ENCODE measurements around the gene DHX34. TPM values are rescaled to one million over a fixed set of nuclear protein-coding genes. Genes with fewer than 3 reads are reported as not detected.
"Not testable (repeated sequence)": the region's sequence is repeated elsewhere in the genome, so short reads cannot be mapped to it uniquely, and the experiment has no call there.

Gene DHX34
- total RNA-seq, 1 donor from 2014 or later, result 32.4 TPM

GRCh38 chr19:47408156-47408938, 59.2 kb downstream of the DHX34 start:
- Mint-ChIP-seq H3K9me3 (no peaks in the 10 kb centered on the region), H3K4me3 (no peak overlapping the region), H3K4me1 (peaks cover 4% of the 10 kb centered on the region), H3K27ac (ENCODE audit: unreplicated experiment) (no peak overlapping the region), H3K27me3 (ENCODE audit: low read depth) (no peaks in the 10 kb centered on the region), H3K36me3 (ENCODE audit: low read depth) (peaks cover 19% of the 10 kb centered on the region)
- TF ChIP-seq CTCF (conservative IDR thresholded peaks at IDR 0.05), result no peak
- DNase-seq (ENCODE audit: low read depth, low spot score), result no peak

GRCh38 chr19:47411101-47411500, 62.0 kb downstream of the DHX34 start:
- no peak overlapping the region for H3K27ac Mint-ChIP-seq (ENCODE audit: unreplicated experiment)
- H3K36me3 Mint-ChIP-seq (ENCODE audit: low read depth), result peaks cover 19% of the 10 kb centered on the region
- H3K27me3 Mint-ChIP-seq (ENCODE audit: low read depth), result no peaks in the 10 kb centered on the region
- TF ChIP-seq CTCF (conservative IDR thresholded peaks at IDR 0.05), result no peak
- no peaks in the 10 kb centered on the region for H3K9me3 Mint-ChIP-seq
- H3K4me1 Mint-ChIP-seq, result peaks cover 4% of the 10 kb centered on the region
- H3K4me3 Mint-ChIP-seq, result peak overlapping the region; percentile 34
- DNase-seq (ENCODE audit: low read depth, low spot score), result no peak

GRCh38 chr19:47411696-47412095, 62.6 kb downstream of the DHX34 start:
- DNase-seq (ENCODE audit: low read depth, low spot score); H3K4me1 Mint-ChIP-seq; H3K27me3 Mint-ChIP-seq (ENCODE audit: low read depth); H3K4me3 Mint-ChIP-seq; H3K27ac Mint-ChIP-seq (ENCODE audit: unreplicated experiment); H3K9me3 Mint-ChIP-seq: not testable (repeated sequence)
- H3K36me3 Mint-ChIP-seq (ENCODE audit: low read depth), result peaks cover 19% of the 10 kb centered on the region

GRCh38 chr19:47413941-47414340, 64.8 kb downstream of the DHX34 start:
- no peak for TF ChIP-seq CTCF (conservative IDR thresholded peaks at IDR 0.05)
- H3K27me3 Mint-ChIP-seq (ENCODE audit: low read depth), result peaks cover 8% of the 10 kb centered on the region
- DNase-seq (ENCODE audit: low read depth, low spot score), result no peak
- H3K4me1 Mint-ChIP-seq, result peaks cover 16% of the 10 kb centered on the region
- H3K27ac Mint-ChIP-seq (ENCODE audit: unreplicated experiment), result no peak overlapping the region
- H3K36me3 Mint-ChIP-seq (ENCODE audit: low read depth), result peaks cover 12% of the 10 kb centered on the region
- H3K9me3 Mint-ChIP-seq, result no peaks in the 10 kb centered on the region
- peak overlapping the region; percentile 60 for H3K4me3 Mint-ChIP-seq

GRCh38 chr19:47414469-47414868, 65.4 kb downstream of the DHX34 start:
- no peak for DNase-seq (ENCODE audit: low read depth, low spot score)
- Mint-ChIP-seq H3K36me3 (ENCODE audit: low read depth) (peaks cover 8% of the 10 kb centered on the region), H3K27ac (ENCODE audit: unreplicated experiment) (no peak overlapping the region), H3K9me3 (no peaks in the 10 kb centered on the region), H3K4me1 (peaks cover 16% of the 10 kb centered on the region), H3K27me3 (ENCODE audit: low read depth) (peaks cover 8% of the 10 kb centered on the region), H3K4me3 (peak overlapping the region; percentile 60)
- TF ChIP-seq CTCF (conservative IDR thresholded peaks at IDR 0.05), result no peak

- H3K27me3 Mint-ChIP-seq (ENCODE audit: low read depth), result peaks cover 12% of the 10 kb centered on the region
- no peaks in the 10 kb centered on the region for H3K9me3 Mint-ChIP-seq
- no peak overlapping the region for H3K27ac Mint-ChIP-seq (ENCODE audit: unreplicated experiment)
Observed at GRCh38 chr19:47415953-47416642, 67.0 kb downstream of the DHX34 start.

More at GRCh38 chr19:47415953-47416642, 67.0 kb downstream of the DHX34 start:
- no peak for DNase-seq (ENCODE audit: low read depth, low spot score)
- Mint-ChIP-seq H3K36me3 (ENCODE audit: low read depth) (peaks cover 8% of the 10 kb centered on the region), H3K4me1 (peaks cover 33% of the 10 kb centered on the region), H3K4me3 (peak overlapping the region; percentile 47)
- no peak for TF ChIP-seq CTCF (conservative IDR thresholded peaks at IDR 0.05)
